CD4-positive, alpha-beta T cell treated with Interleukin-2 at 100 ng/mL for 4 hours (primary cell): ENCODE results near the gene HAT1.
"Not testable (repeated sequence)": the region's sequence is repeated elsewhere in the genome, so short reads cannot be mapped to it uniquely, and the experiment has no call there.

Experiments
- DNase-seq: peaks from one replicate; pipeline ENCODE4 v3.0.0-alpha.2; 2020; ENCODE audit warnings: low spot score

Gene HAT1

GRCh38 chr2:171922230-171923022 is at the start of gene HAT1:
TSS of gene HAT1 (plus strand) at chr2:171922461. CDS start at chr2:171922501, 40 bp downstream.
- peak; percentile 97 for DNase-seq

GRCh38 chr2:171874517-171874916 is 47.7 kb upstream of the HAT1 start:
- no peak for DNase-seq

- no peak for DNase-seq
These were observed 47.3 kb upstream of the HAT1 start for GRCh38 chr2:171874963-171875362.

- no peak for DNase-seq
These were observed 43.7 kb upstream of the HAT1 start for GRCh38 chr2:171878481-171878993.

GRCh38 chr2:171879865-171880264 is 42.4 kb upstream of the HAT1 start:
- no peak for DNase-seq

- DNase-seq, result no peak
These were observed 41.5 kb upstream of the HAT1 start for GRCh38 chr2:171880774-171881173.

GRCh38 chr2:171882089-171882769 is 40.0 kb upstream of the HAT1 start:
- DNase-seq, result no peak

GRCh38 chr2:171883275-171883893 is 38.9 kb upstream of the HAT1 start:
- no peak for DNase-seq

GRCh38 chr2:171889333-171889732 is 32.9 kb upstream of the HAT1 start:
- no peak for DNase-seq

GRCh38 chr2:171889808-171890207 is 32.5 kb upstream of the HAT1 start:
- DNase-seq, result no peak

GRCh38 chr2:171893196-171893823 is 29.0 kb upstream of the HAT1 start:
- DNase-seq, result no peak

- DNase-seq, result peak; percentile 66
These were observed 28.2 kb upstream of the HAT1 start, which contains the start of gene SLC25A12 for GRCh38 chr2:171893824-171894611. TSS of gene SLC25A12 (minus strand) at chr2:171894244. CDS start at chr2:171894214, 30 bp downstream.

GRCh38 chr2:171894612-171894947 is 27.7 kb upstream of the HAT1 start:
- DNase-seq, result no peak

- no peak for DNase-seq
These were observed 26.5 kb upstream of the HAT1 start for GRCh38 chr2:171895786-171896185.

GRCh38 chr2:171899623-171900282 is 22.5 kb upstream of the HAT1 start:
- not testable (repeated sequence) for DNase-seq

GRCh38 chr2:171902840-171903420 is 19.3 kb upstream of the HAT1 start:
- no peak for DNase-seq

GRCh38 chr2:171908235-171908634 is 14.0 kb upstream of the HAT1 start:
- DNase-seq, result no peak

GRCh38 chr2:171909266-171909665 is 13.0 kb upstream of the HAT1 start:
- no peak for DNase-seq

- DNase-seq, result no peak
These were observed 11.8 kb upstream of the HAT1 start for GRCh38 chr2:171910494-171910893.

- no peak for DNase-seq
These were observed 8.7 kb upstream of the HAT1 start for GRCh38 chr2:171913517-171913916.

- DNase-seq, result no peak
These were observed 2.8 kb upstream of the HAT1 start for GRCh38 chr2:171919453-171919852.
